B cell (primary cell): ENCODE data around the gene PI4KA.

Source experiments
- EZH2 ChIP-seq: IDR thresholded peaks from 2 replicates; pipeline ENCODE4 v1.6.1; 2012; ENCODE audit warnings: borderline replicate concordance, low read depth, mild to moderate bottlenecking, moderate library complexity, low read length; ENCODE audit not compliant: insufficient read depth, poor library complexity, severe bottlenecking
- TF ChIP-seq, protein P1 (sequence below): fragments of 200-600 bp; IDR thresholded peaks from one replicate; pipeline ENCODE4 v1.8.0; 2022; ENCODE audit warnings: antibody characterized with exemption, mild to moderate bottlenecking

DNA sequence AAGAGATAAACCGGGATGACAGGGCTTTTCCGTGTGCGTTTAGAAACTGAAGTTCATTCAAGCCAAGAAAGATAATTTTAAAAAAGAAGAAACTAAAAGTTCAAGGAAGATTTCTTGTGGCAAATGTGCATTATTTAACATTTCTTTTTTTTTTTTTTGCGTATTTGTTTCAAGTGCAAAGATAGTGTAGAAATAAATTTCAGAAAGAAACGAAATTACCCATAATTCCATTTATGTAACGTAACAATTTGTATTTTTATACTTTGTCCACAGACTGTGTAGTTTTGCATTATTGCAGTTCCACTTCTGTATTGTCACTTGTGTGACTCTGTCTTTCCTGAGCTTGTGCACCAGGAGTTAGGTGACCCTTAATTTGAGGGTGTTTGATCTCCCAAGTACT is 24.2 kb upstream of the PI4KA start:
- TF ChIP-seq, protein P1, sequence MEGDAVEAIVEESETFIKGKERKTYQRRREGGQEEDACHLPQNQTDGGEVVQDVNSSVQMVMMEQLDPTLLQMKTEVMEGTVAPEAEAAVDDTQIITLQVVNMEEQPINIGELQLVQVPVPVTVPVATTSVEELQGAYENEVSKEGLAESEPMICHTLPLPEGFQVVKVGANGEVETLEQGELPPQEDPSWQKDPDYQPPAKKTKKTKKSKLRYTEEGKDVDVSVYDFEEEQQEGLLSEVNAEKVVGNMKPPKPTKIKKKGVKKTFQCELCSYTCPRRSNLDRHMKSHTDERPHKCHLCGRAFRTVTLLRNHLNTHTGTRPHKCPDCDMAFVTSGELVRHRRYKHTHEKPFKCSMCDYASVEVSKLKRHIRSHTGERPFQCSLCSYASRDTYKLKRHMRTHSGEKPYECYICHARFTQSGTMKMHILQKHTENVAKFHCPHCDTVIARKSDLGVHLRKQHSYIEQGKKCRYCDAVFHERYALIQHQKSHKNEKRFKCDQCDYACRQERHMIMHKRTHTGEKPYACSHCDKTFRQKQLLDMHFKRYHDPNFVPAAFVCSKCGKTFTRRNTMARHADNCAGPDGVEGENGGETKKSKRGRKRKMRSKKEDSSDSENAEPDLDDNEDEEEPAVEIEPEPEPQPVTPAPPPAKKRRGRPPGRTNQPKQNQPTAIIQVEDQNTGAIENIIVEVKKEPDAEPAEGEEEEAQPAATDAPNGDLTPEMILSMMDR = no peak
- TF ChIP-seq EZH2 = no peak
